ENCODE results near the gene HEMK1. TPM values are rescaled to one million over a fixed set of nuclear protein-coding genes. Genes with fewer than 3 reads are reported as not detected.

Gene HEMK1
- total RNA-seq, 1 donor from 2014 or later, result 16.1 TPM

GRCh38 chr3:50609071-50609762 lies 39.9 kb downstream of the HEMK1 start:
- intact Hi-C loops (cut with micrococcal nuclease), result no loop called here
- H3K36me3 ChIP-seq, result peaks cover 21% of the 10 kb centered on the region
- no peak for TF ChIP-seq CTCF (IDR thresholded peaks at IDR 0.05; ENCODE audit: borderline replicate concordance)
- H3K27ac ChIP-seq (replicated peaks), result peak overlapping the region; percentile 100
- no peak for DNase-seq
- H3K27me3 ChIP-seq (ENCODE audit: low read depth), result no peaks in the 10 kb centered on the region
- peak overlapping the region; percentile 81 for H3K4me3 ChIP-seq
- no peaks in the 10 kb centered on the region for H3K9me3 ChIP-seq (replicated peaks)
- peaks cover 94% of the 10 kb centered on the region for H3K4me1 ChIP-seq

GRCh38 chr3:50609763-50610085 lies 40.4 kb downstream of the HEMK1 start:
- peaks cover 89% of the 10 kb centered on the region for H3K4me1 ChIP-seq
- peak overlapping the region; percentile 100 for H3K27ac ChIP-seq (replicated peaks)
- peak overlapping the region; percentile 81 for H3K4me3 ChIP-seq

GRCh38 chr3:50610181-50610971 lies 41.1 kb downstream of the HEMK1 start:
- peaks cover 21% of the 10 kb centered on the region for H3K36me3 ChIP-seq
- DNase-seq, result peak; percentile 22
- no peaks in the 10 kb centered on the region for H3K27me3 ChIP-seq (ENCODE audit: low read depth)
- intact Hi-C loops (cut with micrococcal nuclease), result no loop called here
- H3K4me1 ChIP-seq, result peaks cover 83% of the 10 kb centered on the region
- H3K27ac ChIP-seq (replicated peaks), result peak overlapping the region; percentile 100
- H3K4me3 ChIP-seq, result peak overlapping the region; percentile 81
- H3K9me3 ChIP-seq (replicated peaks), result no peaks in the 10 kb centered on the region
- no peak for TF ChIP-seq CTCF (IDR thresholded peaks at IDR 0.05; ENCODE audit: borderline replicate concordance)

More at GRCh38 chr3:50609763-50610085, 40.4 kb downstream of the HEMK1 start:
- DNase-seq, result no peak
- intact Hi-C loops (cut with micrococcal nuclease), result no loop called here
- TF ChIP-seq CTCF (IDR thresholded peaks at IDR 0.05; ENCODE audit: borderline replicate concordance), result no peak
- H3K27me3 ChIP-seq (ENCODE audit: low read depth), result no peaks in the 10 kb centered on the region
- H3K36me3 ChIP-seq, result peaks cover 21% of the 10 kb centered on the region
- H3K9me3 ChIP-seq (replicated peaks), result no peaks in the 10 kb centered on the region

- TF ChIP-seq CTCF (IDR thresholded peaks at IDR 0.05; ENCODE audit: borderline replicate concordance), result no peak
- DNase-seq, result peak; percentile 19
- H3K27me3 ChIP-seq (ENCODE audit: low read depth), result no peaks in the 10 kb centered on the region
- intact Hi-C loops (cut with micrococcal nuclease), result no loop called here
- peaks cover 21% of the 10 kb centered on the region for H3K36me3 ChIP-seq
- peak overlapping the region; percentile 100 for H3K27ac ChIP-seq (replicated peaks)
- no peaks in the 10 kb centered on the region for H3K9me3 ChIP-seq (replicated peaks)
- H3K4me1 ChIP-seq, result peaks cover 81% of the 10 kb centered on the region
- H3K4me3 ChIP-seq, result peak overlapping the region; percentile 81
Observed at GRCh38 chr3:50610992-50611463, 41.7 kb downstream of the HEMK1 start.

- DNase-seq, result peak; percentile 96
- peak; percentile 85 for TF ChIP-seq CTCF (IDR thresholded peaks at IDR 0.05; ENCODE audit: borderline replicate concordance)
- Histone ChIP-seq H3K4me3 (peak within 1 kb of the TSS; percentile 81), H3K36me3 (peaks cover 17% of the 10 kb centered on the region), H3K4me1 (peaks cover 81% of the 10 kb centered on the region), H3K27ac (replicated peaks) (peak within 1 kb of the TSS; percentile 100), H3K9me3 (replicated peaks) (no peaks in the 10 kb centered on the region), H3K27me3 (ENCODE audit: low read depth) (no peaks in the 10 kb centered on the region)
- intact Hi-C loops (cut with micrococcal nuclease), result no loop called here
Observed at GRCh38 chr3:50611464-50612233, 42.3 kb downstream of the HEMK1 start, which contains the start of gene CISH. TSS of gene CISH (minus strand) at chr3:50611774. CDS start at chr3:50611650, 124 bp downstream.
